ENCODE results near the gene BCCIP.

Gene BCCIP

DNA sequence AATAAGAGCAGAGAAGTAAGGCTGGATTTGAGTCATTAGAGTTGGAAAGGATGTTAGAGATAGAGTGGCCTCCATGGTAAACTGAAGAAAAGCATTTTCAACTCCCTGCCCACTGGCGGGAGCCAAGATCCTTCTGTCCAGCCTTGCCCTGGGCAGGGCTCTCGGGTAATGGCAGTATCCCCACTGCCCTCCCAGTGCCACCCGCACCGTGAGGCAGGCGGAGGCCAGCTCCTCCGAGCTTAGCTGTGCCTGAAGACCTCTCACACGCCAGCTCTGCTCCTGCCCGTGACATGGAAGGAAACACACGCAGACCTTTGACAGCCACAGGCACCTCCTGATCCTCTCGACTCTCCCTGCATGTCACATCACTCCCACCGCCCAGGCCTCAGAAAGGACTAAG, 22.3 kb downstream of the BCCIP start:
- ChIA-PET CTCF (interaction anchor here (1.6 to 1.8 kb wide), 2 partner anchors 12 to 23 kb away, joined by 5 read pairs; no protein-coding TSS in a partner anchor), POLR2A (no interaction called here)
- TF ChIP-seq, protein P1, sequence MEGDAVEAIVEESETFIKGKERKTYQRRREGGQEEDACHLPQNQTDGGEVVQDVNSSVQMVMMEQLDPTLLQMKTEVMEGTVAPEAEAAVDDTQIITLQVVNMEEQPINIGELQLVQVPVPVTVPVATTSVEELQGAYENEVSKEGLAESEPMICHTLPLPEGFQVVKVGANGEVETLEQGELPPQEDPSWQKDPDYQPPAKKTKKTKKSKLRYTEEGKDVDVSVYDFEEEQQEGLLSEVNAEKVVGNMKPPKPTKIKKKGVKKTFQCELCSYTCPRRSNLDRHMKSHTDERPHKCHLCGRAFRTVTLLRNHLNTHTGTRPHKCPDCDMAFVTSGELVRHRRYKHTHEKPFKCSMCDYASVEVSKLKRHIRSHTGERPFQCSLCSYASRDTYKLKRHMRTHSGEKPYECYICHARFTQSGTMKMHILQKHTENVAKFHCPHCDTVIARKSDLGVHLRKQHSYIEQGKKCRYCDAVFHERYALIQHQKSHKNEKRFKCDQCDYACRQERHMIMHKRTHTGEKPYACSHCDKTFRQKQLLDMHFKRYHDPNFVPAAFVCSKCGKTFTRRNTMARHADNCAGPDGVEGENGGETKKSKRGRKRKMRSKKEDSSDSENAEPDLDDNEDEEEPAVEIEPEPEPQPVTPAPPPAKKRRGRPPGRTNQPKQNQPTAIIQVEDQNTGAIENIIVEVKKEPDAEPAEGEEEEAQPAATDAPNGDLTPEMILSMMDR (IDR thresholded peaks at IDR 0.05; ENCODE audit: control extremely low read depth, extremely low read depth, low read depth, missing control alignments): no peak
- DNase-seq (ENCODE audit: extremely low spot score): no peak

DNA sequence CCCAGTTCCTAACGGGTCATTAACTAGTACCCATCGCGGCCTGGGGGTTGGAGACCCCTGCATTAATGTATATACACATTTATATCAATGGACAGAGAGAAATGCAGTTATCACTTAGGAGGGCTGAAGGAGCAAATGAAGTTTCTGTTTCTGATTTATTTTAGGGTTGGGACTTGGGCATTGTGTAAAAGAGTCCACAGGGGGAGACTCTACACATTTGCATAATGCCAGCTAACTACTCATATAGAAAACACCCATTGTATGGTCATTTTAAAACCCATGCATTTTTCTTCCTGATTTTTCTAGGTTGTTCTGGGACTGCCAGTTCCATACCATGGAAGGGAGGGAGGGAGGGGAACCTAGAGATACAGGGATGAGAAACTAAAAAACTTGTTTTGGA, 23.5 kb downstream of the BCCIP start:
- DNase-seq (ENCODE audit: extremely low spot score): no peak
- ChIA-PET CTCF (interaction anchor here (0.7 to 1.7 kb wide), 7 partner anchors 10 to 82 kb away, joined by 3 to 5 read pairs (median 3); no protein-coding TSS in a partner anchor), POLR2A (no interaction called here)
- TF ChIP-seq, protein P1 (IDR thresholded peaks at IDR 0.05; ENCODE audit: control extremely low read depth, extremely low read depth, low read depth, missing control alignments): no peak

DNA sequence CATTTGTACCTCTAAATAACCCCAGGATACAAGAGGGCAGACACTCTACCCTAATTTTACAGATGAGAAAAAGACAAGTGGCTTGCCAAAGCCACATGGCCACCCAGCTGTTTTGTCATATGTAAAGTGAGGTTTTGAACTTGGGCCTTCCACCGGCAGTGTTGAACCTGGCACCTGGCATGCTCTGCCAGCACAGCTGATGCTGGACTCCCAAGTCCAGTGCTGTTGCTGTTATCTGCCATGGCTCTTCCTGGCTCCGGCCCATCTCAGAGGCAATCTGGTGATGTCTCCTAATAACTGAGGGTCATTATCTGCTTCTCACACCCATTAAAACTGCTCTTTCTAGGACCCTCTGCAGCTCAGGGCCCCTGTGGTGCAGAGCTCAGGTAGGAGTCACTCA, 25.0 kb downstream of the BCCIP start:
- ChIA-PET POLR2A (no interaction called here), CTCF (interaction anchor here (0.9 to 1.7 kb wide), 3 partner anchors 9 to 17 kb away, joined by 3 to 4 read pairs (median 4); no protein-coding TSS in a partner anchor)
- TF ChIP-seq, protein P1 (IDR thresholded peaks at IDR 0.05; ENCODE audit: control extremely low read depth, extremely low read depth, low read depth, missing control alignments): no peak
- DNase-seq (ENCODE audit: extremely low spot score): no peak

DNA sequence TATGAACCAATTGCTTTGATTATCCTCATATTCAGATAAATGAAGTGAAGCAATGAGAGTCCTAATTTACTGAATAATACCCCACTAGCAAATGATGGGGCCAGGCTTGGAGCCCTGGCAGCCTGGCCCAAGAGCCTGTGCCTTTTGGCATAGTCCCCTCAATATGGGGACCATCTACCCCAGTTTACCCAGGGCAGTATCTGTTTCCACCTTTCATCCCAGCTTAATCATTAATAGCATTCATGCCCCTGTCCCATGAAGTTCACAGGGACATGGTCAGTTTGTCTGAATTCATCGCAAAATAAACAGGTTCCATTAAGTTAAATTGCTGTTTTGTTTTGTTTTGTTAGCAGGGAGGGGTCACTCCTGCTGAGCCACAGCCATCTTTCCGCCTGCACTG, 25.5 kb downstream of the BCCIP start:
- DNase-seq (ENCODE audit: extremely low spot score): no peak
- TF ChIP-seq, protein P1 (IDR thresholded peaks at IDR 0.05; ENCODE audit: control extremely low read depth, extremely low read depth, low read depth, missing control alignments): no peak
- ChIA-PET CTCF (interaction anchor here (1.4 kb wide), 1 partner anchor 9 kb away, joined by 4 read pairs; no protein-coding TSS in a partner anchor), POLR2A (no interaction called here)

DNA sequence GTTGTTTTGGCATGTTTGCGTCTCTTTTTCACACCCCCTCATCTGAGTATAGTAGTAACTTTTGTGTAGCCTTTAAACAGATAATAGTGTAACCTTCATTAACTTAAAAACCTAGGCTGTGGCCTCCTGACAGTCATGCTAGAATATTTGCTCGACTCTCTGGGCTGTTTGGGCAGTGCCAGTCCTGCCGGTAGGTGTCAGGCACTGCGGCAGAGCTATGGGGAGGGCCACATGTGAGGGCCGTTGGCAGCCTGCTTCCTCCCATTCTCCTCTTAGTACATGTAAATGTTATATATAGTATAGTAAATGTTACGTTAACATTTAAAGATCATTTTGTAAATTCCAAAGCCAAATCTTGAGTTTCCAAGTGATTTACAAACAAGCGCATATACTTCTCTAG, 26.1 kb downstream of the BCCIP start:
- TF ChIP-seq, protein P1 (IDR thresholded peaks at IDR 0.05; ENCODE audit: control extremely low read depth, extremely low read depth, low read depth, missing control alignments): no peak
- DNase-seq (ENCODE audit: extremely low spot score): no peak
- CTCF ChIA-PET: no interaction called here
- POLR2A ChIA-PET: no interaction called here

DNA sequence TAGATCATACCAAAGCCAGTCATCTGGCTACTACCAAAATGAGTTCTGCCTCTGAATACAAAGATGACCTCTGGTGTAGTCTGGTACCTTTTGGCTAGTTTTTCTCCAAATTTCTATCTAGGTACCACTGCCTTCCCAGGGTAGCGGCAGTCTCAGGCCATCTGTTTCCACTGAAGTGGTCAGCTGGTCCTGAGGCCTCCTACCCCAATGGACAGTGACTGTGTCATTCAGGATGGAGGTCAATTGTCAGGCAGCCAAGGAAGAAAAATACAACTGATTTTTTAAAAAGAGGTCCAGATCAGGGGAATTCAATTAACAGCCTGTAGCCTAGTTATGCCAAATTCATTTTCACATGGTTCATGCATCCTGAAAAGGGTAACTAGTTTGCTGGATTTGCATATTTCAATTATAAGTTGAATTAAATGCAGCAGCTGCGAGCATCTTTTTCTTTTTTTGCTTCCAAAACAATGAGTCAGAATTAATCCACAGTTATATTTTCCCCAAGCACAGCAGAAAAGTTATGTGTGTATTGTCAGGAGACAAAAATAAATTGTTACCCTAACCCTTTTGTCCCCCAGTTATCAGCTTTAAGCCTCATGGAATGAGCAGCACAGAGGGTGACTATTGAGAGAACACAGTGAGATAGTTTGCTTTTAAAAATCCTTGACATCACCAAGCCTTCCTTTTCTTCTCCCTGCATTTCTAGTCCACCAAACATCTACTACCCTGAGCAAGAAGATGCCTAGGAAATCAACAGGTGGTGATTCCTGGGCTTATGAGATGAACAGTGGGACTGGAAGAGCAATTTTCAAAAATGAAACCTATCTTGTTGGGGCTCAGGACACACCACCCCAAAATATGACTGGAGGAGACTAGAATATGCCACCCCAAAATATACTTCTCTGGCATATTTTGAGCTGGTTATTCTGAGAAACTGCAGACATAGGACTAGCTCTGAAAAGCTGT, 27.7 kb downstream of the BCCIP start:
- DNase-seq (ENCODE audit: extremely low spot score): no peak
- TF ChIP-seq, protein P1 (IDR thresholded peaks at IDR 0.05; ENCODE audit: control extremely low read depth, extremely low read depth, low read depth, missing control alignments): no peak
- ChIA-PET POLR2A (no interaction called here), CTCF (interaction anchor here (1.2 kb wide), 1 partner anchor 11 kb away, joined by 3 read pairs; no protein-coding TSS in a partner anchor)

Data from GM10248 (cell line).